Activated CD4-positive, alpha-beta T cell treated with anti-CD3 and anti-CD28 coated beads, Interleukin-2, amount 10 ng/mL, durations not matched to agents 7 days and 5 days (primary cell): ENCODE measurements around the gene SPTB. TPM values are rescaled to one million over a fixed set of nuclear protein-coding genes. Genes with fewer than 3 reads are reported as not detected.
A peak's percentile ranks its signal among the peaks of the same experiment; 100 is the strongest.

ENCODE experiments used
- CTCF ChIA-PET: fragments of 350-600 bp; sonication (Branson Sonifier 250); formaldehyde crosslinking; loops from one replicate; lab custom pipeline; 2021; ENCODE audit warnings: antibody characterized with exemption; lab: Charles Lee
- POLR2A ChIA-PET: fragments of 350-600 bp; sonication (Branson Sonifier 250); formaldehyde crosslinking; loops from one replicate; lab custom pipeline; 2021; ENCODE audit warnings: antibody characterized with exemption; lab: Charles Lee
- DNase-seq: peaks from one replicate; pipeline ENCODE4 v3.0.0-alpha.2; 2020
- H3K27ac Mint-ChIP-seq: one replicate; pipeline ENCODE4 v1.8.0; 2021; ENCODE audit warnings: mild to moderate bottlenecking, moderate library complexity, mixed read lengths
- H3K27me3 Mint-ChIP-seq: one replicate; pipeline ENCODE4 v1.8.0; 2021; ENCODE audit warnings: mixed read lengths
- H3K36me3 Mint-ChIP-seq: one replicate; pipeline ENCODE4 v1.8.0; 2021; ENCODE audit warnings: low read depth, mixed read lengths
- H3K4me1 Mint-ChIP-seq: one replicate; pipeline ENCODE4 v1.8.0; 2021; ENCODE audit warnings: mixed read lengths
- H3K4me3 Mint-ChIP-seq: one replicate; pipeline ENCODE4 v1.8.0; 2021; ENCODE audit warnings: mild to moderate bottlenecking, moderate library complexity, mixed read lengths
- H3K9me3 Mint-ChIP-seq: one replicate; pipeline ENCODE4 v1.8.0; 2021; ENCODE audit warnings: mixed read lengths
- total RNA-seq, 2 experiments: library from RNA; stranded (reverse); gene quantifications; one replicate each; pipeline ENCODE4 v1.2.3, GENCODE V29; 2021

SPTB gene
- not detected for total RNA-seq

- DNase-seq: peak; percentile 56
- H3K4me3 Mint-ChIP-seq: peak within 1 kb of the TSS; percentile 79
- ChIA-PET POLR2A (no interaction called here), CTCF (interaction anchor here (1.0 to 5.5 kb wide), 4 partner anchors 11 to 102 kb away, joined by 3 to 36 read pairs (median 4); no protein-coding TSS in a partner anchor)
- H3K27ac Mint-ChIP-seq: no peak within 1 kb of the TSS
- no peaks in the 10 kb centered on the region for H3K36me3 Mint-ChIP-seq
- H3K4me1 Mint-ChIP-seq: peaks cover 16% of the 10 kb centered on the region
- H3K27me3 Mint-ChIP-seq: peaks cover 67% of the 10 kb centered on the region
- H3K9me3 Mint-ChIP-seq: no peaks in the 10 kb centered on the region
These were observed at the start of gene SPTB for GRCh38 chr14:64879635-64880220. TSS of gene SPTB (minus strand) at chr14:64879907. CDS start at chr14:64823094, 56,813 bp downstream.

- ChIA-PET POLR2A (no interaction called here), CTCF (interaction anchor here (0.7 to 2.3 kb wide), 2 partner anchors 11 to 63 kb away, joined by 3 to 7 read pairs; no protein-coding TSS in a partner anchor)
- Mint-ChIP-seq H3K27ac (no peak overlapping the region), H3K4me3 (no peak overlapping the region), H3K27me3 (no peaks in the 10 kb centered on the region), H3K36me3 (peaks cover 63% of the 10 kb centered on the region), H3K4me1 (peaks cover 27% of the 10 kb centered on the region), H3K9me3 (peaks cover 3% of the 10 kb centered on the region)
- no peak for DNase-seq
These were observed 49.3 kb upstream of the SPTB start for GRCh38 chr14:64929014-64929359.

- DNase-seq: no peak
- peaks cover 63% of the 10 kb centered on the region for H3K36me3 Mint-ChIP-seq
- POLR2A ChIA-PET: interaction anchor here (1.2 kb wide), 1 partner anchor 14 kb away, joined by 4 read pairs; the partner anchor contains the start of gene CHURC1
These were observed 48.7 kb upstream of the SPTB start for GRCh38 chr14:64928239-64929013.

GRCh38 chr14:64927031-64927430 lies 47.3 kb upstream of the SPTB start:
- no peak overlapping the region for H3K4me3 Mint-ChIP-seq
- no peak overlapping the region for H3K27ac Mint-ChIP-seq
- H3K9me3 Mint-ChIP-seq: peaks cover 3% of the 10 kb centered on the region

More at GRCh38 chr14:64928239-64929013, 48.7 kb upstream of the SPTB start:
- H3K4me1 Mint-ChIP-seq: peaks cover 31% of the 10 kb centered on the region
- peaks cover 3% of the 10 kb centered on the region for H3K9me3 Mint-ChIP-seq
- H3K27ac Mint-ChIP-seq: no peak overlapping the region
- CTCF ChIA-PET: interaction anchor here (0.7 to 2.3 kb wide), 4 partner anchors 10 to 62 kb away, joined by 3 to 7 read pairs (median 5); partner anchors contain the start of gene CHURC1
- no peak overlapping the region for H3K4me3 Mint-ChIP-seq
- H3K27me3 Mint-ChIP-seq: no peaks in the 10 kb centered on the region

GRCh38 chr14:64926398-64926995 lies 46.8 kb upstream of the SPTB start:
- peaks cover 56% of the 10 kb centered on the region for H3K36me3 Mint-ChIP-seq
- peaks cover 40% of the 10 kb centered on the region for H3K4me1 Mint-ChIP-seq
- H3K9me3 Mint-ChIP-seq: peaks cover 3% of the 10 kb centered on the region
- H3K27ac Mint-ChIP-seq: peak overlapping the region; percentile 54
- ChIA-PET CTCF (interaction anchor here (0.6 to 2.3 kb wide), 5 partner anchors 8 to 388 kb away, joined by 3 to 7 read pairs (median 4); partner anchors contain the start of gene CHURC1), POLR2A (no interaction called here)
- H3K4me3 Mint-ChIP-seq: no peak overlapping the region
- no peaks in the 10 kb centered on the region for H3K27me3 Mint-ChIP-seq
- DNase-seq: no peak

More at GRCh38 chr14:64927031-64927430, 47.3 kb upstream of the SPTB start:
- no peak for DNase-seq
- Mint-ChIP-seq H3K4me1 (peaks cover 35% of the 10 kb centered on the region), H3K36me3 (peaks cover 54% of the 10 kb centered on the region), H3K27me3 (no peaks in the 10 kb centered on the region)
- ChIA-PET CTCF (interaction anchor here (1.1 to 2.3 kb wide), 4 partner anchors 9 to 36 kb away, joined by 3 to 7 read pairs (median 5); partner anchors contain the start of gene CHURC1), POLR2A (interaction anchor here (0.6 to 1.2 kb wide), 2 partner anchors 8 to 12 kb away, joined by 3 to 4 read pairs; partner anchors contain the start of gene CHURC1)

- Mint-ChIP-seq H3K27ac (no peak overlapping the region), H3K4me3 (no peak overlapping the region), H3K27me3 (no peaks in the 10 kb centered on the region), H3K9me3 (peaks cover 3% of the 10 kb centered on the region), H3K4me1 (peaks cover 44% of the 10 kb centered on the region), H3K36me3 (peaks cover 63% of the 10 kb centered on the region)
- ChIA-PET CTCF (no interaction called here), POLR2A (interaction anchor here (0.7 kb wide), 1 partner anchor 23 kb away, joined by 6 read pairs; no protein-coding TSS in a partner anchor)
- no peak for DNase-seq
These were observed 43.3 kb upstream of the SPTB start for GRCh38 chr14:64923015-64923414.

- H3K27me3 Mint-ChIP-seq: no peaks in the 10 kb centered on the region
- peaks cover 60% of the 10 kb centered on the region for H3K36me3 Mint-ChIP-seq
- ChIA-PET CTCF (no interaction called here), POLR2A (no interaction called here)
- H3K27ac Mint-ChIP-seq: no peak overlapping the region
- DNase-seq: no peak
- peaks cover 51% of the 10 kb centered on the region for H3K4me1 Mint-ChIP-seq
- no peaks in the 10 kb centered on the region for H3K9me3 Mint-ChIP-seq
- no peak overlapping the region for H3K4me3 Mint-ChIP-seq
These were observed 40.8 kb upstream of the SPTB start for GRCh38 chr14:64920465-64920864.

GRCh38 chr14:64919618-64920017 lies 39.9 kb upstream of the SPTB start:
- peaks cover 64% of the 10 kb centered on the region for H3K36me3 Mint-ChIP-seq
- ChIA-PET POLR2A (no interaction called here), CTCF (no interaction called here)
- no peaks in the 10 kb centered on the region for H3K9me3 Mint-ChIP-seq
- H3K27ac Mint-ChIP-seq: no peak overlapping the region
- H3K4me1 Mint-ChIP-seq: peaks cover 55% of the 10 kb centered on the region
- no peak overlapping the region for H3K4me3 Mint-ChIP-seq
- H3K27me3 Mint-ChIP-seq: no peaks in the 10 kb centered on the region
- DNase-seq: no peak

- peaks cover 61% of the 10 kb centered on the region for H3K36me3 Mint-ChIP-seq
- DNase-seq: no peak
- H3K4me3 Mint-ChIP-seq: no peak overlapping the region
- no peaks in the 10 kb centered on the region for H3K9me3 Mint-ChIP-seq
- ChIA-PET POLR2A (interaction anchor here (0.6 kb wide), 1 partner anchor 8 kb away, joined by 3 read pairs; no protein-coding TSS in a partner anchor), CTCF (interaction anchor here (0.5 to 1.8 kb wide), 3 partner anchors 9 to 449 kb away, joined by 3 to 7 read pairs (median 4); no protein-coding TSS in a partner anchor)
- H3K27ac Mint-ChIP-seq: no peak overlapping the region
- H3K4me1 Mint-ChIP-seq: peaks cover 52% of the 10 kb centered on the region
- H3K27me3 Mint-ChIP-seq: no peaks in the 10 kb centered on the region
These were observed 39.5 kb upstream of the SPTB start for GRCh38 chr14:64919215-64919614.

- H3K4me1 Mint-ChIP-seq: peaks cover 57% of the 10 kb centered on the region
- H3K4me3 Mint-ChIP-seq: no peak overlapping the region
- H3K27ac Mint-ChIP-seq: no peak overlapping the region
- H3K36me3 Mint-ChIP-seq: peaks cover 55% of the 10 kb centered on the region
- H3K9me3 Mint-ChIP-seq: no peaks in the 10 kb centered on the region
- H3K27me3 Mint-ChIP-seq: no peaks in the 10 kb centered on the region
- DNase-seq: no peak
- POLR2A ChIA-PET: no interaction called here
- CTCF ChIA-PET: interaction anchor here (0.6 to 1.8 kb wide), 3 partner anchors 10 to 310 kb away, joined by 3 to 7 read pairs (median 4); no protein-coding TSS in a partner anchor
These were observed 38.5 kb upstream of the SPTB start for GRCh38 chr14:64918216-64918615.

- H3K27me3 Mint-ChIP-seq: no peaks in the 10 kb centered on the region
- no peak for DNase-seq
- CTCF ChIA-PET: interaction anchor here (1.1 to 1.8 kb wide), 3 partner anchors 8 to 102 kb away, joined by 4 to 9 read pairs (median 6); no protein-coding TSS in a partner anchor
These were observed 36.1 kb upstream of the SPTB start for GRCh38 chr14:64915797-64916196.

GRCh38 chr14:64915029-64915424 lies 35.3 kb upstream of the SPTB start:
- Mint-ChIP-seq H3K9me3 (no peaks in the 10 kb centered on the region), H3K36me3 (peaks cover 39% of the 10 kb centered on the region), H3K27me3 (peaks cover 2% of the 10 kb centered on the region), H3K4me1 (peaks cover 46% of the 10 kb centered on the region), H3K27ac (peak overlapping the region; percentile 93), H3K4me3 (peak overlapping the region; percentile 87)
- no peak for DNase-seq
- POLR2A ChIA-PET: interaction anchor here (0.6 to 1.1 kb wide), 3 partner anchors 13 to 450 kb away, joined by 3 to 5 read pairs (median 4); no protein-coding TSS in a partner anchor
- CTCF ChIA-PET: interaction anchor here (0.6 to 1.8 kb wide), 6 partner anchors 9 to 102 kb away, joined by 3 to 9 read pairs (median 4); no protein-coding TSS in a partner anchor

More at GRCh38 chr14:64915797-64916196, 36.1 kb upstream of the SPTB start:
- H3K4me1 Mint-ChIP-seq: peaks cover 50% of the 10 kb centered on the region
- H3K9me3 Mint-ChIP-seq: no peaks in the 10 kb centered on the region
- H3K36me3 Mint-ChIP-seq: peaks cover 46% of the 10 kb centered on the region
- peak overlapping the region; percentile 87 for H3K4me3 Mint-ChIP-seq
- H3K27ac Mint-ChIP-seq: peak overlapping the region; percentile 93
- POLR2A ChIA-PET: interaction anchor here (0.6 kb wide), 1 partner anchor 450 kb away, joined by 3 read pairs; no protein-coding TSS in a partner anchor
